Smooth muscle cell (in vitro differentiated cells): Measurements from ENCODE around the gene HNF1A. TPM values are rescaled to one million over a fixed set of nuclear protein-coding genes. Genes with fewer than 3 reads are reported as not detected.
A peak's percentile ranks its signal among the peaks of the same experiment; 100 is the strongest.

Experiments
- DNase-seq: peaks from one replicate; lab custom pipeline; 2025; ENCODE audit not compliant: unreplicated experiment; lab: John Stamatoyannopoulos, UW
- H2AFZ ChIP-seq: fragments of 200-600 bp; sonication (generic); 2 replicates; pipeline ENCODE4 v1.6.0; 2016; ENCODE audit warnings: antibody characterized with exemption, low read depth, mild to moderate bottlenecking
- H3F3A ChIP-seq: fragments of 200-600 bp; sonication (generic); 2 replicates; pipeline ENCODE4 v1.6.0; 2017; ENCODE audit warnings: antibody characterized with exemption, low read depth
- H3K27ac ChIP-seq: fragments of 200-600 bp; sonication (generic); 2 replicates; pipeline ENCODE4 v1.5.1; 2016; ENCODE audit warnings: low read depth, mild to moderate bottlenecking
- H3K27me3 ChIP-seq: fragments of 200-600 bp; sonication (generic); 2 replicates; pipeline ENCODE4 v1.6.1; 2016; ENCODE audit warnings: low read depth, mild to moderate bottlenecking
- H3K36me3 ChIP-seq: fragments of 200-600 bp; sonication (generic); 2 replicates; pipeline ENCODE4 v1.5.1; 2016; ENCODE audit warnings: low read depth
- H3K4me1 ChIP-seq: fragments of 200-600 bp; sonication (generic); 2 replicates; pipeline ENCODE4 v1.5.1; 2016; ENCODE audit warnings: low read depth
- H3K4me2 ChIP-seq: fragments of 200-600 bp; sonication (generic); 2 replicates; pipeline ENCODE4 v1.6.0; 2016; ENCODE audit warnings: mild to moderate bottlenecking
- H3K4me3 ChIP-seq: fragments of 200-600 bp; sonication (generic); 2 replicates; pipeline ENCODE4 v1.5.1; 2016; ENCODE audit warnings: mild to moderate bottlenecking
- H3K79me2 ChIP-seq: fragments of 200-600 bp; sonication (generic); 2 replicates; pipeline ENCODE4 v1.6.0; 2016; ENCODE audit warnings: low read depth, mild to moderate bottlenecking
- H3K9ac ChIP-seq: fragments of 200-600 bp; sonication (generic); 2 replicates; pipeline ENCODE4 v1.6.0; 2016; ENCODE audit warnings: low read depth
- H3K9me3 ChIP-seq: fragments of 200-600 bp; sonication (generic); replicated peaks from 2 replicates; pipeline ENCODE4 v1.5.1; 2016; ENCODE audit warnings: low read depth
- H4K20me1 ChIP-seq: fragments of 200-600 bp; sonication (generic); 2 replicates; pipeline ENCODE4 v1.6.0; 2016; ENCODE audit warnings: low read depth
- WGBS: methylation state at CpG from one replicate; pipeline ENCODE4 v1.1.7; 2016; ENCODE audit warnings: low lambda C conversion rate; 5-methylcytosine and 5-hydroxymethylcytosine counted together
- polyA plus RNA-seq: library from polyadenylated mRNA; unstranded; fragments of >200 nt; fragmentation: Nextera tagmentation; extraction: Ambion mirVana; gene quantifications from 2 replicates; pipeline ENCODE4 v1.2.1, GENCODE V29; 2016
- total RNA-seq: library from RNA; depleted of rRNA; stranded (reverse); fragments of >200 nt; gene quantifications from 2 replicates; pipeline ENCODE4 v1.2.3, GENCODE V29; 2014
- TF ChIP-seq, protein P1 (sequence below): fragments of 200-600 bp; sonication (generic); IDR thresholded peaks from 2 replicates; pipeline ENCODE4 v1.5.1; 2017; ENCODE audit warnings: borderline replicate concordance, mild to moderate bottlenecking, antibody characterized with exemption; ENCODE audit not compliant: insufficient read depth, poor library complexity, severe bottlenecking

HNF1A gene
- total and polyA plus RNA-seq, 2 experiments from 2014 or later, result 0.09 TPM; not detected in 1

DNA sequence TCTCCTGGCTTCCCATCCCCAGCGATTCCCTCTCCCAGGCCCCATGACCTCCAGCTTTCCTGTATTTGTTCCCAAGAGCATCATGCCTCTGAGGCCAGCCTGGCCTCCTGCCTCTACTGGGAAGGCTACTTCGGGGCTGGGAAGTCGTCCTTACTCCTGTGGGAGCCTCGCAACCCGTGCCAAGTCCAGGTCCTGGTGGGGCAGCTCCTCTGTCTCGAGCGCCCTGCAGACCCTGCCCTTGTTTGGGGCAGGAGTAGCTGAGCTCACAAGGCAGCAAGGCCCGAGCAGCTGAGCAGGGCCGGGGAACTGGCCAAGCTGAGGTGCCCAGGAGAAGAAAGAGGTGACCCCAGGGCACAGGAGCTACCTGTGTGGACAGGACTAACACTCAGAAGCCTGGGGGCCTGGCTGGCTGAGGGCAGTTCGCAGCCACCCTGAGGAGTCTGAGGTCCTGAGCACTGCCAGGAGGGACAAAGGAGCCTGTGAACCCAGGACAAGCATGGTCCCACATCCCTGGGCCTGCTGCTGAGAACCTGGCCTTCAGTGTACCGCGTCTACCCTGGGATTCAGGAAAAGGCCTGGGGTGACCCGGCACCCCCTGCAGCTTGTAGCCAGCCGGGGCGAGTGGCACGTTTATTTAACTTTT, 23.6 kb downstream of the HNF1A start:
- no peak overlapping the region for H3K9ac ChIP-seq
- H3K27me3 ChIP-seq, result no peaks in the 10 kb centered on the region
- H3K79me2 ChIP-seq, result no peaks in the 10 kb centered on the region
- no peaks in the 10 kb centered on the region for H4K20me1 ChIP-seq
- no peaks in the 10 kb centered on the region for H3K9me3 ChIP-seq
- H3K27ac ChIP-seq, result no peak overlapping the region
- DNase-seq, result no peak
- TF ChIP-seq, protein P1, sequence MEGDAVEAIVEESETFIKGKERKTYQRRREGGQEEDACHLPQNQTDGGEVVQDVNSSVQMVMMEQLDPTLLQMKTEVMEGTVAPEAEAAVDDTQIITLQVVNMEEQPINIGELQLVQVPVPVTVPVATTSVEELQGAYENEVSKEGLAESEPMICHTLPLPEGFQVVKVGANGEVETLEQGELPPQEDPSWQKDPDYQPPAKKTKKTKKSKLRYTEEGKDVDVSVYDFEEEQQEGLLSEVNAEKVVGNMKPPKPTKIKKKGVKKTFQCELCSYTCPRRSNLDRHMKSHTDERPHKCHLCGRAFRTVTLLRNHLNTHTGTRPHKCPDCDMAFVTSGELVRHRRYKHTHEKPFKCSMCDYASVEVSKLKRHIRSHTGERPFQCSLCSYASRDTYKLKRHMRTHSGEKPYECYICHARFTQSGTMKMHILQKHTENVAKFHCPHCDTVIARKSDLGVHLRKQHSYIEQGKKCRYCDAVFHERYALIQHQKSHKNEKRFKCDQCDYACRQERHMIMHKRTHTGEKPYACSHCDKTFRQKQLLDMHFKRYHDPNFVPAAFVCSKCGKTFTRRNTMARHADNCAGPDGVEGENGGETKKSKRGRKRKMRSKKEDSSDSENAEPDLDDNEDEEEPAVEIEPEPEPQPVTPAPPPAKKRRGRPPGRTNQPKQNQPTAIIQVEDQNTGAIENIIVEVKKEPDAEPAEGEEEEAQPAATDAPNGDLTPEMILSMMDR, result no peak
- H3K36me3 ChIP-seq, result peaks cover 6% of the 10 kb centered on the region
- H2AFZ ChIP-seq, result no peak overlapping the region
- H3K4me2 ChIP-seq, result no peak overlapping the region
- WGBS, result 97% methylated on average over 16 of the region's 16 CpGs
- H3F3A ChIP-seq, result no peaks in the 10 kb centered on the region
- no peaks in the 10 kb centered on the region for H3K4me1 ChIP-seq
- H3K4me3 ChIP-seq, result no peak overlapping the region

DNA sequence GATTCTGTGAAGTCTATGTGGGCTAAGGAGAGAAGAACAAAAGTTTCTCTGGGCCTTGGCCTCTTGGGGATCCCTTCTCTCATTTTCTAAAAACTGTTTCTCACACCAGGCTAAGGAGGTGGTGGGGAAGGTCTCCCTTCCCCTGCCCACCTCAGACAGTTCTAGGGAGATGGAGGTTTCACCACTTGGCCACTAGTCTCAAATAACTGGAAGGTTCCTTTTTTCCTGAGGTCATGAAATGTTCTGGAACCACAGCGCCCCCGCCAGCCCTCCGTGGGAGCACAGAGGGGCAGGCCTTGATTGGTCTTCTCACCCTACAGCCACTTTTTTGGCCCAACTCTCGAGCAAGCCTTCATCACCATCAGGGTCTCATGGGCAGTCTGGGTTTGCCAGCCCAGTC, 25.3 kb downstream of the HNF1A start:
- H2AFZ ChIP-seq, result no peak overlapping the region
- H3F3A ChIP-seq, result no peaks in the 10 kb centered on the region
- no peak for DNase-seq
- no peak overlapping the region for H3K4me3 ChIP-seq
- H4K20me1 ChIP-seq, result no peaks in the 10 kb centered on the region
- H3K79me2 ChIP-seq, result no peaks in the 10 kb centered on the region
- H3K4me1 ChIP-seq, result no peaks in the 10 kb centered on the region
- TF ChIP-seq, protein P1, result no peak
- H3K27me3 ChIP-seq, result no peaks in the 10 kb centered on the region
- H3K27ac ChIP-seq, result no peak overlapping the region
- peaks cover 6% of the 10 kb centered on the region for H3K36me3 ChIP-seq
- no peaks in the 10 kb centered on the region for H3K9me3 ChIP-seq
- no peak overlapping the region for H3K4me2 ChIP-seq
- WGBS, result 90% methylated on average over 4 of the region's 4 CpGs
- H3K9ac ChIP-seq, result no peak overlapping the region

DNA sequence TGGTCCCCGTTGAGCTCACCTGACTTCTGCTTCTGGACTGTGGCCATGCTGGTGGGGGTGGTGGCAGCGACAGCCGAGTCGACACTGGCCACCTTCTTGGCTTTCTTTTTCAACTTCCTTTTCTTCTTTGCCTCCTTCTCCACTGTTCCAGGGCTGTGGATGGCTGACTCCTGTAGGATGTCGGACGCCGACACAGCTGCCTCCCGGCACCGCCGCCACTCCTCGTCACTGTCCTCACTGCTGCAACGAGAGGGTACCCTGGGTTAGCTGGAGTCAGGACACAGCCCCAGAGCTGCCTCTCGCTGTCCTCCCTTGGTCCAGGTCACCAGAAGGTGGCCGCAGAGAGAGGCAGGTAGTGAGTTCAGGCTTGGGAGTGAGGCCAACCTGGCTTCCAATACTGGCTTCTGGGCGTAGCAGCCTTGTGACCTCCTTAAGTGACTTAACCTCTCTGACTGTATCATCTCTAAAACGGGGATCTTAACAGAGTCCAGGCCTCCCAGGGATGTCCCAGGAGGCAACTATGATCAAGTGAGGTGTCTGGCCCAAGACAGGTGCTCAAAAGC, 26.0 kb downstream of the HNF1A start:
- Histone ChIP-seq H3K27me3 (no peaks in the 10 kb centered on the region), H3K36me3 (peaks cover 6% of the 10 kb centered on the region), H3K4me3 (no peak overlapping the region), H3K4me2 (no peak overlapping the region), H3F3A (no peaks in the 10 kb centered on the region), H3K9ac (no peak overlapping the region), H3K27ac (no peak overlapping the region), H3K4me1 (no peaks in the 10 kb centered on the region), H3K79me2 (no peaks in the 10 kb centered on the region), H4K20me1 (no peaks in the 10 kb centered on the region), H3K9me3 (no peaks in the 10 kb centered on the region), H2AFZ (no peak overlapping the region)
- TF ChIP-seq, protein P1, result no peak
- DNase-seq, result no peak
- WGBS, result 97% methylated on average over 16 of the region's 16 CpGs

DNA sequence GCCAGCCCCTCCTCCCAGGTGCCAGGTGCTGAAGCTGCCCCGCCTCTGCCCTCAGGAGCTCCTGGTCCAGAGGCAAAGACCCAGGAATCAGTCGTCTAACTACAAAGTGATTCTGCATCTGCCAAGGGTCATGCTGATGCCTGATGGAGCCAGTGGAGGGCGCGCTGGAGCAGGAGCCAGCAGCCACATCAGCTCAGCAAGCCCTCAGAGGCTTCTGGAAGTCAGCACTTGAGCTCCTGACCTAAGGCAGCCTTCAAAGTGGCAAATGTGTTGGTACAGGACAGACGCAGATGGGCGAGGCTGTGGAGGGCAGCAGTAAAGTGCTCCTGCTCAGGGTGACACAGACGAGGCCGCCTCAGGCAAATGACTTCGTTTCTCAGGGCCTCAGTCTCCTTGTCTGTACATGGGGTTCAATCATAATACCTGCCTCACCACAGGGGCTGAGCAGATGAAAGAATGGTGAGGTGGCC, 27.0 kb downstream of the HNF1A start:
- Histone ChIP-seq H3K27ac (no peak overlapping the region), H3K27me3 (no peaks in the 10 kb centered on the region), H3K79me2 (no peaks in the 10 kb centered on the region), H2AFZ (no peak overlapping the region), H3K4me1 (no peaks in the 10 kb centered on the region), H3K9me3 (no peaks in the 10 kb centered on the region), H3K9ac (no peak overlapping the region), H3F3A (no peaks in the 10 kb centered on the region), H3K36me3 (peaks cover 6% of the 10 kb centered on the region), H3K4me2 (no peak overlapping the region), H3K4me3 (no peak overlapping the region), H4K20me1 (no peaks in the 10 kb centered on the region)
- TF ChIP-seq, protein P1, result peak; percentile 54
- DNase-seq, result no peak
- 64% methylated on average over 9 of the region's 9 CpGs for WGBS
